NCI-H146 treated with DMSO at 0.1 percent for 48 hours (cell line): ENCODE results near the gene MTX1.

Source experiments
- DNase-seq: peaks from one replicate; lab custom pipeline; 2025; ENCODE audit not compliant: unreplicated experiment; lab: John Stamatoyannopoulos, UW

MTX1 gene

DNA sequence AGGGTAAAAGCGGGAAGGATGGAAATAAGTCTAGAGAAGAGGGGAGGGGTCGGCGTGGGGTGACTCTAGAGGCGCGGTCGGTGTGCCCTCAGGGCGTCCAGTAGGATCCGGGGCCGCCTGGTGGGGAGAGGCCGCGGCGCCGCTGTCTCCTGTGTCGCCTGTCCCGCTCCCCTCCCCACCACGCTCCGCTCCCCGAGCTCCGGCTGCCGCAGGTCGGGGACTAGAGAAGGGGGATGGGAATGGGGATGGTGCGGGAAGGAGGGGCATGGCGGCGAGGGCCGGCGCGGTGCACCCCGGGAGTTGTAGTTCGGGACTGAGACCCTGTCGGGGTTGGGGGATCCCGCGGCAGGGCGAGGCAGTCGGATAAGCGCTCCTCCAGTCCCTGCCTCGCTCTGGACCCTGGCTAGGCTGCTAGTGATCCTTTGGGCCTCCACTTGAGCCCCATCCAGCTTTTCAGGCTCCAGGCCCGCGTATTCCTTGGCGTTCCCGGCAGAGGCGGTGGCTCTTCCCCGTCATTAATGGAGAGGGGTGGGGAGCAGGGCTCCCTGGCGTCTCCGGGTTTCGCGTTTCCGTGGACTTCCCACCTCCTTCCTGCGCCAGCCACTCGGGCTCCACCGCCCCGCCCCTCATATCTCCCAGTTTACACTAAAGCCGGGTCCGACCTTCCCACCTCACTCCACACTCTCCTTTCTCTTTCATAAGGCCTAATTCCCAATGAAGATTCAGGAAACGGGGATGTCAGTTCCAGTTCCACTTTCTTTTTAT, 46.9 kb downstream of the MTX1 start, which contains the start of gene ENTREP3:
Gene ENTREP3, minus strand, starts transcription at position 241 of the 765 bp plus-strand sequence. CDS start 606 bp downstream, outside the sequence.
- peak; percentile 61 for DNase-seq

DNA sequence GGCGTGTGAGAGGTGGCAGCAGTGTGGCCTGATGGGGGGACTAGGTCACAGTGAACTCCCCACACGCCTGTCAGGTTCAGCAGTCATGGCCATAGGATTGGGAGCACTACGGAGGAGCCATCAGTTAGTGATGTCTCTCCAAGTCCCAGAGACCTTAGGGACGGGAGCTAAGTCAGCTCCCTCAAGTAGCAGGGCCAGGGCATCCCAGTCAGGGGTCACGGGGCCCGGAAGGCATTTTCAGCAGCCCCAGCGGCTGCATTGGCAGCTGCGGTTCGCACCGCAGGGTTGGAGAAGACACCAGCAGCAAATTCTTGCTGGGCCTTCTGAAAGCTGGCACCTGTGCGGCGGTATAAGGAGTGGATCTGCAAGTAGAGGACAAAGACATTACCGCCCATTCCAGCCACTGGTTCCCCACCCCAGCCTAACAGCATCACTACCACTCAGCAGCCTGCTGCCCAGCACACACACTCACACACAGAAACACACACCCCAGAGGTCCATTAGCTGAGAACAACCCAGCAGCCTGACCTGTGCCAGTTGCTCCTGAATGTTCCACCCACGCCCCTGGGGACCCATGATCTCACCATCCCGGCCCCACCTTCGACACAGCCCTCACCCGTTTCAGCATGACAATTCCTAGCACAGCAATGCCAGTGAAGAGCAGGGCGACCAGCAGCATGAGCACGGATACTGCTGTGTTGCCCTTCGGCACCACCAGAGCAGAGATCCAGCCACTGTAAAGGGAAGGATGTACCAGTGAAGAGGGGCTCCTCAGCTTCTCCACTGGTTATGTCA, 47.8 kb downstream of the MTX1 start:
- DNase-seq: no peak

DNA sequence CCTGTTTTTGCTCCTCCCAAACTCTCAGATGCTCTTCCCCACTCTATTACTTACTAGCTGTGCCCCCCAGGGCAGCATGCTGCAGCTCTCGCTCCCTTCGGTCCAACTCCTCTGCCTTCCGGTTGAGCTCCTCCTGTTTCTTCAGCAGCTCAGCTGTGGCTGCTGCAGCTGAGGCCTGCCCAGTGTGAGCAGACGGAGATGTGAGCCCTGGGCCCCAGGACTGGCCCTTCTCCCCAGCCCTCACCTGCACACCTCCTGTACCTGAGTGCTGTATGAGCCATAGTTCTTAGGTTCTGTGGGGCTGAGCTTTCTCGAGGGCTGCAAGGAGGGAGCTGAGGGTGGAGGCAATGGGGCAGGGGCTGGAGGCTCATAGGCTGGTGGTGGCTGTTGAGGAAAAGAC, 51.8 kb downstream of the MTX1 start:
- no peak for DNase-seq

DNA sequence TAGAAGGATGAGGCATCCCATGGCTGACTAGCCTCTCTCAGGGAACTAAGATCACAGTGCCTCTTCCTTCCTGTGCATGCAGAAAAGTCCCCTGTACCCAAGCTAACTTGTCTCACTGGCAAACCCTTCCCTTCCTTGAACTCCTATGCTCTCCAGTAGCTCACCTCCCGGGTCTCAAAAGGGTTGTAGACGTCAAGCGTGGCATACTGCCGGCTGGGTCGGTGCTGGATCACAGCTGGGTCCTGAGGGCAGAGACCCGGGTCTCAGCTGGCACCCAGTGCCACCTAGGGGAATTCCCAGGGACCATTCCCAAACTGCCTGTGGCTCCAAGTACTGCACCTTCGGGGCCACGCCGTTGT, 53.0 kb downstream of the MTX1 start:
- DNase-seq: no peak

DNA sequence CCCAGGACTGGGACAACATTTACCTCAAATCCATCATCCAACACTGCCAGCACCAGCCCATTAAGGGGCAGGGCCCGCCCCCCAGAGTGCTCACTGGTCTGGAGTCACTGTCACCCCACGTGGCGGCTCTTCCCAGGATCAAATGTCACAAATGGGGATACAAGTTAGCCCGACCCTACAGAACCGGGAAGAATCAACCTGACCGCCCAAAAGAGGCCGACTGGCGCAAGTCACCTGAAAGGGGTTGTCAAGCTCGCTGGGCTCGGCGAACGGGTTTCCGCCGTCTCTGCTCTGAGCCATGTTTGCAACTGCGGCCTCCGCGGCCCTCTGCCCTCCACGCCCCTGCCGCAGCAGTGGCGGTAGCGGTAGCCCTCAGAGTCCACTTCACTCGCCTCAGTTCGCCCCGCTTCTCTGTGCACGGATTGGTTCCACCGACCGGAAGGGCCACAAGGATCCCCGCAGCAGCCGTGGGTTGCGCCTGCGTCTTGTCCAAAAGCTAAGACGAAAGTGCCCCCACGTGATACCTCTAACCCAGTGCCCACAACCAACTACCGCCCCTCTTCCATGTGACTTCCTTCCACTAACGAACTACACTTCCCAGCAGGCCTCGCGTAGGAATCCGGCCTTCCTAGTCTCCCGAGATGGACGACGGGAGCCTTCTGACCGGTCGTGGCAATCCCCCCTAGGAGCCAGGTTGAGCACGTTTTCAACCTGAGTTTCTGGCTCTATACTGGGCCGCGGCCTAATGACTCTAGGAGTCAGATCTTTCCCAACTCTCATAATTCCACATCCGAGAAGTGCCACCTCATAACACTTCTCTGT, 53.6 kb downstream of the MTX1 start, which contains the start of gene SCAMP3:
Gene SCAMP3, minus strand, starts transcription at position 509 of the 822 bp plus-strand sequence. Its CDS starts 209 bp downstream, at position 300.
- DNase-seq: peak; percentile 95

DNA sequence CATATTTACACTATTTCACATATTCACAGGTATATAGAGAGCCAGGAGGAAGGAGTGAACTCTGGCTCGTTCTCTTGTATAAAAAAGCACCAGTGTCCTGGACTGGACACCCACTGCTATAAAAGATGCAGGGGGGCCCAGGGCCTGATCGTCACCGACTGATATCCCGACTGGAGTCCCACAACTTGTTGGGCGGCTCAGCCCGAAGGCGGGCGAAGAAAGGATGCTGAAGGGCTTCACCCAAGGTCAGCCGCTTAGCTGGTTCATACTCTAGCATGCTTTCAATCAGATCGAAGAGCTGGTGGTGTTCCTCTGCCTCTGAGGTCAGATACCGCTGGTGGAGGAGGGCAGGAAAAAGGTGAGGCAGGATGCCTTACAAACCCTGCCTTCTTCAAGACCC, 54.6 kb downstream of the MTX1 start:
- no peak for DNase-seq
